Erythroblast (primary cell): ENCODE measurements around the gene SCN8A.

Source experiments
- GATA1 ChIP-seq: IDR thresholded peaks from 2 replicates; pipeline ENCODE4 v1.6.1; 2011; ENCODE audit warnings: low read depth, mild to moderate bottlenecking, control low read depth, low read length, moderate library complexity
- POLR2A ChIP-seq: IDR thresholded peaks from 2 replicates; pipeline ENCODE4 v1.6.1; 2011; ENCODE audit warnings: mild to moderate bottlenecking, low read length

GRCh38 chr12:51667269-51667668 is 76.2 kb downstream of the SCN8A start:
- TF ChIP-seq POLR2A (no peak), GATA1 (no peak)
